ENCODE measurements around the gene TECPR1.

TECPR1 gene

DNA sequence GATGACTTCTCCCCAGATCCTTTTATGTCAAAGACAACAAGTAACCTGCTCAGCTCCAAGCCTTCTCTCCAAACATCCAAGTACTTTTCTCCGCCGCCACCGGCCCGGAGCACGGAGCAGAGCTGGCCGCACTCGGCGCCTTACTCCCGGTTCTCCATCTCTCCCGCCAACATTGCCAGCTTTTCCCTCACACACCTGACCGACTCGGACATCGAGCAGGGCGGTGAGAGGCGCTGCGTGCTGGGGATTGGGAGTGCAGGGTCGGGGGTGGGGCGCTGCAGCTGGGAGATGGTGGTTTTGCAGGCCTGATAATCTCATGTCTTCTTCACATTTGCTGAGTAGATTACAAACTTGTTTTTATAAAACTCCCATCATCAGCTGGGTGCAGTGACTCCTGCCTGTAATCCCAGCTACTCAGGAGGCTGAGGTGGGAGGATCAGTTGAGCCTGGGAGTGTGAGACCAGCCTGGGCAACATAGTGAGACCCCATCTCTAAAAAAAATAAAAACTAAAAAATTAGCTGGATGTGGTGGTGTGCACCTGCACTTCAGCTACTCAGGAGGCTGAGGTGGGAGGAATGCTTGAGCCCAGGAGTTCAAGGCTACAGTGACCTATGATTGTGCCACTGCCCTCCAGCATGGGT is 47.9 kb downstream of the TECPR1 start:
- in situ Hi-C loops (cut with HindIII; ENCODE audit: low sequenced_read_pairs): no loop called here
- no peak overlapping the region for H3K4me3 ChIP-seq (ENCODE audit: low read depth, low read length)
- TF ChIP-seq, protein P1, sequence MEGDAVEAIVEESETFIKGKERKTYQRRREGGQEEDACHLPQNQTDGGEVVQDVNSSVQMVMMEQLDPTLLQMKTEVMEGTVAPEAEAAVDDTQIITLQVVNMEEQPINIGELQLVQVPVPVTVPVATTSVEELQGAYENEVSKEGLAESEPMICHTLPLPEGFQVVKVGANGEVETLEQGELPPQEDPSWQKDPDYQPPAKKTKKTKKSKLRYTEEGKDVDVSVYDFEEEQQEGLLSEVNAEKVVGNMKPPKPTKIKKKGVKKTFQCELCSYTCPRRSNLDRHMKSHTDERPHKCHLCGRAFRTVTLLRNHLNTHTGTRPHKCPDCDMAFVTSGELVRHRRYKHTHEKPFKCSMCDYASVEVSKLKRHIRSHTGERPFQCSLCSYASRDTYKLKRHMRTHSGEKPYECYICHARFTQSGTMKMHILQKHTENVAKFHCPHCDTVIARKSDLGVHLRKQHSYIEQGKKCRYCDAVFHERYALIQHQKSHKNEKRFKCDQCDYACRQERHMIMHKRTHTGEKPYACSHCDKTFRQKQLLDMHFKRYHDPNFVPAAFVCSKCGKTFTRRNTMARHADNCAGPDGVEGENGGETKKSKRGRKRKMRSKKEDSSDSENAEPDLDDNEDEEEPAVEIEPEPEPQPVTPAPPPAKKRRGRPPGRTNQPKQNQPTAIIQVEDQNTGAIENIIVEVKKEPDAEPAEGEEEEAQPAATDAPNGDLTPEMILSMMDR (IDR thresholded peaks at IDR 0.05; ENCODE audit: low read depth, low read length, missing control alignments): no peak
- DNase-seq (ENCODE audit: low read depth): no peak

DNA sequence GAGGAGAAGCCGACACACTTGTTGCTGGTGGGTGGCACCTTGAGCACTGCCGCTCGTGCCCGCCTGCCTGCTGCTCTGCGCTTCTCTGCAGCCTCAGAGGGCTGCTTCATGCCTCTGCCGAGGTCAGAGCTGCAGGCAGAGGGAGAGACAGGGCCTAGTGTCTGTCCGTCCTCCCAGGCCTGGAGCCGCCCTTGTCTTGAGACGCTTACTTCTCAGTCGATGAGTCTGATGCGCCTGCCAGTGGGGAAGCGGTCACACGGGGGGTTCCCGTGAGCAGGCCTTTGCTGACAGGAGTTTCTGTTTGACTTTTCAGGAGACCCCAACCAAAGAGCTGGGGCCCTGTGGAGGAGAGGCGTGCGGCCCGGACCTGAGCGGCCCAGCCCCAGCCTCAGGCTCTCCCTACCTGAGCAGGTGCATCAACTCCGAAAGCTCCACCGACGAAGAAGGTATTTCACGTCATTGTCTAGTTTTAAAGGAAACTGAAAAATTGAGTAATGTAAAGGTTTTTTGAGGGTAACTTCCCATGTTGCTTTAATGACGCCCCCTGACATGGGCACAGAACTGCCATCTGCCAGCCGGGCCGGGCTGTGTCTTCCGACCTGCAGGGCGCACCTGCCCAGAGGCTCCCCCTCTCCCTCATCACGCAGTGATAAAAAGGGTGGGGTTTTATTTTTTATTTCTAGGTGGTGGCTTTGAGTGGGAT is 48.6 kb downstream of the TECPR1 start:
- DNase-seq (ENCODE audit: low read depth): no peak
- in situ Hi-C loops (cut with HindIII; ENCODE audit: low sequenced_read_pairs): no loop called here
- no peak overlapping the region for H3K4me3 ChIP-seq (ENCODE audit: low read depth, low read length)
- TF ChIP-seq, protein P1 (IDR thresholded peaks at IDR 0.05; ENCODE audit: low read depth, low read length, missing control alignments): no peak

DNA sequence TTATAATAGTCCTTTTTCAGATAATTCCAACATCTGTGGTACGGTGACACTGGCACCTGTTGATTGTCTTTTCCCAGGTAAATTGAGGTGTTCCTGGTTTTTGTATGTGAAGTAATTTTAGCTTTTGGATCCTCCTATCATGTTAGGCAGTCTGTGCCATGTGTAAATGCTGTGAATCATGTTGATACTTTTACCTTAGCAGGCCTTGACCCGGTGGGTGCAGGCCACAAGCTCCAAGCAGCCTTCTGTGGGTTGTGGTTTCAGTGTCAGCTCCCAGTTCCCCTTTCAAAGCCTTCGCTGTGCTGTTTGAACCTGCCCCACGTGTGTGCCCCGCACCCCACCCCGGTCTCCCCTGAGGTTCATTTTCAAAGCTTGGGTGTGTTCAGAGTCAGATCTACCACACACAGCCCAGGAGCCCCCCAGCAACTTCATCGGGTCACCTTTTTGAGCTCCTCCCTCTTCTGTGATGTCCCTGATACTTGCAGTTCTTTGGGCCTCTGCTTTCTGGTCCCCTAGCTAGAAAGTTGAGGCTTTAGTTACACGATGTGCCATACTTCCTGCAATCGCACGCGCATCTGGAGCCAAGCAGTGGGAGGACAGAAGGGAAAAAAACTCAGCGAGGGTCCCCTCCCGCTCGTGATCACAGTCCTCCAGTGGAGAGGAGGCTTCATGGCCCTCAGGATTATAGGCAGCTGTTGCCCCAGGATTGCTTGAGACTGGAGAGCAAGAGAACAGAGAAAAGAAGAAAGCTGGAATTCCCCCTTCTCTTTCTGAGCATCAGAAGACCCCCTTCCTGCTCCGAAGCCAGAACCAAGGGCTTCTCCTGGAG is 49.5 kb downstream of the TECPR1 start:
- in situ Hi-C loops (cut with HindIII; ENCODE audit: low sequenced_read_pairs): no loop called here
- DNase-seq (ENCODE audit: low read depth): no peak
- TF ChIP-seq, protein P1 (IDR thresholded peaks at IDR 0.05; ENCODE audit: low read depth, low read length, missing control alignments): no peak
- H3K4me3 ChIP-seq (ENCODE audit: low read depth, low read length): no peak overlapping the region

DNA sequence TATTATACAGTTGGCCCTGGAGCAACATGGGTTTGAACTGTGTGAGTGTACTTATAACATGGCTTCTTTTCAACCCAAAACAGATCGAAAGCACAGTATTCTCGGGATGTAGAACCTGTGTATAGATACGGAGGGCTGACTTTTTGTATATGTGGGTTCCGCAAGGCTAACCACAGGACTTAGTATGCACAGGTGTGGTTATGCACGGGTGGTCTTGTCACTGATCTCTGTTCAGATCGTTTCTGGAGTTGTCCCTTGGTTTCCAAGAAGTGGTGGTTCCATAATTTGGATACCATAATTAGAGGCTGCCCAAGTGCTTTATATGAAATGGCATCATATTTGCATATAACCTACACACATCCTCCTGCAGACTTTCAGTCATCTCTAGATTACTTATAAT is 51.7 kb downstream of the TECPR1 start:
- in situ Hi-C loops (cut with HindIII; ENCODE audit: low sequenced_read_pairs): no loop called here
- no peak overlapping the region for H3K4me3 ChIP-seq (ENCODE audit: low read depth, low read length)
- DNase-seq (ENCODE audit: low read depth): no peak
- TF ChIP-seq, protein P1 (IDR thresholded peaks at IDR 0.05; ENCODE audit: low read depth, low read length, missing control alignments): no peak

DNA sequence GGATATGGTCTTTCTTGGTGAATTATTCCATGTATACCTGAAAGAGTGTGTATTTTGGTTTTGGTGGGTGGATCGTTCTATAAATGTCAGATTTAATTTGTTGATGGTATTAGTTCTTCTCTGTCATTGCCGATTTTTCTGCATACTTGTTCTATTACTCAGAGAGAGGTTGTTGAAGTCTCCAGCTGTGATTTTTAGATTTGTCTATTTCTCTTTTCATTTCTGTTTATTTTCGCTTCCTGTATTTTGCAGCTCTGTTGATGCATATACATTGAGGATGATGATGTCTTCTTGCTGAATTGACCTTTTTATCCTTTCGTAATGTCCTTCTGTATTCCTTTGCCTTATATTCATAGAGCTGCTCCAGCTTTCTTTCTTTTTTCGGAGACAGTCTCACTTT is 52.9 kb downstream of the TECPR1 start:
- no peak overlapping the region for H3K4me3 ChIP-seq (ENCODE audit: low read depth, low read length)
- TF ChIP-seq, protein P1 (IDR thresholded peaks at IDR 0.05; ENCODE audit: low read depth, low read length, missing control alignments): no peak
- DNase-seq (ENCODE audit: low read depth): no peak
- in situ Hi-C loops (cut with HindIII; ENCODE audit: low sequenced_read_pairs): no loop called here

DNA sequence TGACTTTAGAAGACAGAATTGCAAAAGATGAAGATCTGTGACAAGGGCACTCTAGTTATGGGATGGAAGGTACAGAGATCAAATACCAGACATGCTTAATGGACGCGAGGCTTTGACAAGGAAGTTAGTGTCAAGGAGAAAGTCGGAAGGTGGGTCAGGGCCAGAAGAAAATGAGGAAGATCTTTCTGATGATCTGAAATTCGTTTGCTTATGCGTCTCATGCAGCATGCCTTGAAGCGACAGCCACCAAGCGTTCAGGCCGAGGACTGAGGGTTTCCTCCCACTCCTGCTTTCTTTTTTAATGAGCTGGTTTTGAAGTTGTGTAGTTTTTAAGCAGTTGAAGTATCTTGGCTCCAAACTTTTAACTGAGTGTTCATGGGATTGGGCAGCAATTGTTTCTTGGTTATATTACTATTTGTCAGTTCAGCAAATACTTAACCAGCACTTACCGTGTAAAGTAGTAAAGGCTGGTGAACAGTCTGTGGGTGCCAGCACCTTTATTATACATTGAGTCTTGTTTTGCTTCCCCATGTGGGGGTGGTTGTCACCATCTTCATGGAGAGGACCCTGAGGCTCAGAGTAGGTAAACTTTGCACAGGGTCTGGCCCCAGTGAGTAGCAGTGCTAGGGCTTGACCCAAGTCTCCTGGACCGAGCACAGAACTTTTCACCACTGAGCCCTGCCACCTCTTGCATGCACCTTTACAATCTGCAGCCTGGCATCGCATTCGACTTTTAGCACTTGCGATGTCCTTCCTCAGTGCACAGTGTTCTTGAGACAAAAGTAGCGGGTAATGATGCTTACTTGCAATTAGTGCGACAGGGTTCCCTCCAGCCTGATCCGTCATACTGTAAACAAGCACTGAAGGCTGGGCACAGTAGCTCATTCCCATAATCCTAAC is 55.1 kb downstream of the TECPR1 start:
- TF ChIP-seq, protein P1 (IDR thresholded peaks at IDR 0.05; ENCODE audit: low read depth, low read length, missing control alignments): no peak
- DNase-seq (ENCODE audit: low read depth): no peak
- in situ Hi-C loops (cut with HindIII; ENCODE audit: low sequenced_read_pairs): no loop called here
- no peak overlapping the region for H3K4me3 ChIP-seq (ENCODE audit: low read depth, low read length)
